Activated CD4-positive, alpha-beta memory T cell treated with anti-CD3 and anti-CD28 coated beads for 36 hours (primary cell): ENCODE results near the gene TDRD5. TPM values are rescaled to one million over a fixed set of nuclear protein-coding genes. Genes with fewer than 3 reads are reported as not detected.

Source experiments
- CTCF ChIA-PET: fragments of 350-600 bp; sonication (Branson Sonifier 250); formaldehyde crosslinking; loops from one replicate; lab custom pipeline; 2021; ENCODE audit warnings: antibody characterized with exemption, inconsistent platforms; lab: Charles Lee
- POLR2A ChIA-PET: fragments of 350-600 bp; sonication (Branson Sonifier 250); formaldehyde crosslinking; loops from one replicate; lab custom pipeline; 2021; ENCODE audit warnings: antibody characterized with exemption; lab: Charles Lee
- DNase-seq: peaks from one replicate; pipeline ENCODE4 v3.0.0-alpha.2; 2020
- H3K27ac Mint-ChIP-seq: one replicate; pipeline ENCODE4 v1.8.0; 2021; ENCODE audit warnings: mixed read lengths
- H3K27me3 Mint-ChIP-seq: one replicate; pipeline ENCODE4 v1.8.0; 2021; ENCODE audit warnings: mixed read lengths
- H3K36me3 Mint-ChIP-seq: one replicate; pipeline ENCODE4 v1.8.0; 2021; ENCODE audit warnings: mixed read lengths
- H3K4me1 Mint-ChIP-seq: one replicate; pipeline ENCODE4 v1.8.0; 2021; ENCODE audit warnings: low read depth, mixed read lengths
- H3K4me3 Mint-ChIP-seq: one replicate; pipeline ENCODE4 v1.8.0; 2021; ENCODE audit warnings: mild to moderate bottlenecking, mixed read lengths
- H3K9me3 Mint-ChIP-seq: one replicate; pipeline ENCODE4 v1.8.0; 2021; ENCODE audit warnings: mixed read lengths
- intact Hi-C: fragments of 100-400 bp; cut with micrococcal nuclease; formaldehyde crosslinking; loops from one replicate; pipeline ENCODE4 v1.15.1; 2023
- total RNA-seq, 2 experiments: library from RNA; stranded (reverse); gene quantifications; one replicate each; pipeline ENCODE4 v1.2.3, GENCODE V29; 2021

The TDRD5 gene, protein sequence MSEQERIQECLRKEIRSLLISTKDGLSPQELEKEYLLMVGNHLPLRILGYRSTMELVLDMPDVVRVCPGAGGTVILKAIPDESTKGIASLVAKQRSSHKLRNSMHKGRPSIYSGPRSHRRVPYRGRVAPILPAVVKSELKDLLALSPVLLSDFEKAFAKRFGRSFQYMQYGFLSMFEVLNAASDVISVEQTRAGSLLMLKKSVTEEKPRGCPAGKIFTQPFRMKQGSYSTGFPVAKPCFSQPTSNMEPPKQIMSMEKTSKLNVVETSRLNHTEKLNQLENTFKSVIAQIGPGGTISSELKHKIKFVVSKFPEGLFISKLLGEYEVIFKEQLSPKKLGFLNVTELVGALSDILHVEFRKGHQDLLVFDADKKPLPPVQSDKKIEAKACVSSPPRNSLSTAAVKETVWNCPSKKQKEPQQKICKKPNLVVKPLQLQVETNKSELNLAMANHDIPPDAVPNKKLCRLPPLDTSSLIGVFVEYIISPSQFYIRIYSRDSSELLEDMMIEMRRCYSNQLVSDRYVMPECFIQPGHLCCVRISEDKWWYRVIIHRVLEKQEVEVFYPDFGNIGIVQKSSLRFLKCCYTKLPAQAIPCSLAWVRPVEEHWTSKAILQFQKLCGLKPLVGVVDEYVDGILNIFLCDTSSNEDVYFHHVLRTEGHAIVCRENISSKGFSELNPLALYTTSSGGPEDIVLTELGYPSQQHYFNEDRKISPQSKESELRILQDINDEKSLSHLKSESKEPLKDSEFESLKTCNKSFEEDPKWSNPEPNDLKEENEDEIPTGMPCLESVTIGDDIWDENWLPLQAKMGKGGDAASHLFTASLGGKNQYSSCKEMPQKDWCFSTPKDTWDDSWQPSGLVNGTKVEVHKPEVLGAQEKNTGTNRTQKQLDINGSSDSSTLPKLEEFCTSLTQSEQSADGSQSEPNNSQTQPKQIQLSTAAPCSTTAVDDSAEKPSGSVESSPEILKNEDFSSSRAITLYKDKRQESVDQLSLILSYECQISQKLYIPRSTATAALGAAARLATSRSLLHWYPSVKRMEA
- total RNA-seq = not detected

DNA sequence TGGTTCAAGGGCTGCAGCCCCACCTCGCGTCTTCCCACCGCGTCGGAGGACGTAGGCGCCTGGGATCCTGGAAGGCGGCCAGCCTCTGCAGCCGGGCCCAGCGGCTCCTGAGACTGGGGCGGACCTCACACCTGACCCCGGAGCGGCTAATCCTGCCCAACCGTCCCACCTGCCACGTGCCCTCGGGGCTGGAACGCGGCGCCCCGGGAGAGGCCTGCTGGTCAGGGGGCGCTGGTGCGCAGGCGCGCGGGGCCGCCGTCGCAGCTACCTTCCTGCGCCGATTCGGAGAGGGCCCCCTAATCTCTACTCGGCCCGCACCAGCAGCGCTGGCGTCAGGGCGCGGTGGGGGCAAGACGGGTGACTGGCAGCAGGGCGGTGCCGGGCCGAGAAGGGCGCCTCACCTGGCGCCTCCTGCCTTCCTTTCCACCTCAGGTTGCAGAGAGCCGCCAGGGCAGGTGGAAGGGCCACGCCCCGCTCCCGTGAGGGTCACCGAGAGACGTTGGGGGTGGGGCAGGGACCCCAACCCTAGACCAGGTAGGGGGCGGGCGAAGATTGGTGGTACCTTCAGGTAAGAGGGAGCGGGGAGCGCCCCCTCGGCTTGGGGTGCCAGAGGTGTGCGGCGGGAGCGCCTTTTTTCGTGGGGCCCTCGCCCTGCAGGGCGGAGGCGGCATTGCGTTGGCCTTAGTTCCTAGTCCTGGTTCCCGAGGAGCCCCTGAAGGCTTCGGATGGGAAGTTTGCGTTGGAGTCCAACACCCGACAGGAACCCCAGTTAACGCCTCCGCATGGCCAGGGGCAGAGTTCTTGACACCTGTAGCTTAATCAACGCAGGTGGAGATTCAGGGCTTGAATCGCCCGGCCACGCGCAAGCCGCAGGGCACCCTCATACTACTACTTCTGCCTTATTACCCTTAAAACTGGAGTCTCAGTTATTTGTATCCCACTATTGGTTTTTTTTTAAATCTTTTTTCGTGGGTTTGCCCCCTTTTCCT lies at the start of gene TDRD5:
Gene TDRD5, plus strand, starts transcription at position 241 of the 989 bp plus-strand sequence. CDS start 784 bp downstream, outside the sequence.
- intact Hi-C loops = loop anchor here (10.0 kb wide), 1 partner anchor 517 kb away; no protein-coding TSS in a partner anchor
- Mint-ChIP-seq H3K27ac (no peak within 1 kb of the TSS), H3K9me3 (no peaks in the 10 kb centered on the region), H3K27me3 (peaks cover 29% of the 10 kb centered on the region), H3K36me3 (no peaks in the 10 kb centered on the region), H3K4me3 (no peak within 1 kb of the TSS), H3K4me1 (no peaks in the 10 kb centered on the region)
- DNase-seq = no peak
- CTCF ChIA-PET = no interaction called here
- POLR2A ChIA-PET = no interaction called here

DNA sequence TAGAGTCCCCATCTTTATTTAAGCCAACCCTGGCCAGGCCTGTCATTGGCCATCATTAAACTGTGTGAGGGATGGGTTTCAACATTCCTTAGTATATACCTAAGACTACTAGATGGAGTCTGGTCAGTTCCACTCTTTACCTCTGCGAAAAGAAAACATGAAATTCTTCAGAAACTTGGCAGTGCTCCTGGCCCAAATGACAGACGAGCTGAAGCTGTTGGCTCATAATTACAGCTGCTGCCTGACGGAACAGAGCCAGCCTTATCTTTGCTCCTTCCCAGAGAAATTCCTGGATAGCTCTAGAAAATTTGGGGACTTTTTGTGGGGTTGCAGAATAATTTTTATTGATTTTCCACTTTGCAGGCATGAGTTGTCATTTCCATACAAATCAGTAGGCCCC lies 46.3 kb upstream of the TDRD5 start:
- Mint-ChIP-seq H3K36me3 (no peaks in the 10 kb centered on the region), H3K27me3 (peaks cover 2% of the 10 kb centered on the region), H3K4me1 (no peaks in the 10 kb centered on the region), H3K27ac (no peak overlapping the region), H3K9me3 (no peaks in the 10 kb centered on the region), H3K4me3 (no peak overlapping the region)
- POLR2A ChIA-PET = no interaction called here
- DNase-seq = no peak
- intact Hi-C loops = no loop called here
- CTCF ChIA-PET = no interaction called here

DNA sequence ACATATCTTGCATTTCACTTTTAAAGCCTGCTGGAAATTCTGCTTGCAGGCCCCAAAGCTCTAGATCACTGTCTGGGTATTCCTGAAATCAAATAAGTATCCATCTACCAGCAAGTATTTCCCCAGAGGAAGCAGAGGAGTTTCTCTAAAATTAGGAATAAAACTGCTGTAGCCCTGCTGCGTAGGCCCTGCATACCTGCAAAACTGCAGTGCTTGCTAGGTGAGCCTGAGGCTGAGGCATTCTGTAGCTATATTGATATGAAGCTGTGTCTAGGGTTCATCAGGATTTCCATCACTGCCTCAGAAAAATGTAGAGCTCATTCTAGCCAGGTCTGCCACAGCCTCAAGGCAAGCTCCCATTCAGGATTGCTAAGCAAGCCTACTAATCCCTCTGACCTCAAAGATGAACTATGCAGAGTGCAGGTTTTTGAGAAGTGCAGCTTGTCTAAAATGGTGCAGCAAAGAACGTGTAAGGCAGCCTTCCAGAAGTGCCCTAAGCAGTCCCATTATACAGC lies 44.6 kb upstream of the TDRD5 start:
- Mint-ChIP-seq H3K27me3 (peaks cover 2% of the 10 kb centered on the region), H3K9me3 (no peaks in the 10 kb centered on the region), H3K36me3 (no peaks in the 10 kb centered on the region), H3K4me1 (no peaks in the 10 kb centered on the region), H3K27ac (no peak overlapping the region), H3K4me3 (no peak overlapping the region)
- no peak for DNase-seq
- ChIA-PET POLR2A (no interaction called here), CTCF (no interaction called here)
- intact Hi-C loops = no loop called here

DNA sequence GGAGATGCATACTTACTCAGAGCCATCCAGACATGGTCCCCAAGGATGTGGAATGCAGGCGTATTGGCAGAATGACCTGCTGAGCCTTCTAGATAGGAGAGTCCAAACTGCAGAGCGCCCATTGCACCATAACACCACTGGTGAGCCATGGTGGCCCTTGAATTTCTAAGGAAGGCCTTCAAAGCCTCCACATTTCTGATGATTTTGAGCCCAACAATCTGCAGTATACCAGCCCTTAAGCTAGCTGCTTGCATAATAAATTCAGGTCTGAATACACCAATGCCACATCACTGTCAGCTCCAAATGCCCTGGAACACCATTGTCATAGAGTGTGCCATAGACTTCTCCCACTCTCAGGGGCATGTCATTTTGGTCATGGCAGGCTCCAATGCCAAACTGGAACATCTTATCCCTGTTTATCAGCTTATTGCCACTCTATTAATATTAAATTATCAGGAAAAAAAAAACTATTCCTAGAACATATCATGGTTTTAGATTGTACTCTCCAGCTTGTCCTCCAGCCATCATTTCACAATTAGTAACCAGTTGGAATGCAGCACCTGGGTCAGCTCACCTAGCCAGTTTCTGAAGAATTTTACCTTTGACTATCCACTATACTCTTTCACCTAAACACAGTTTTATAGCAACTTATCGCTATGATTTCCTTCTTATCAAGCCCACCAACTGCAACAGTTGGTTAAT lies 42.8 kb upstream of the TDRD5 start:
- CTCF ChIA-PET = no interaction called here
- no peaks in the 10 kb centered on the region for H3K27me3 Mint-ChIP-seq
- H3K36me3 Mint-ChIP-seq = no peaks in the 10 kb centered on the region
- H3K9me3 Mint-ChIP-seq = no peaks in the 10 kb centered on the region
- no peak overlapping the region for H3K27ac Mint-ChIP-seq
- DNase-seq = no peak
- intact Hi-C loops = no loop called here
- no peaks in the 10 kb centered on the region for H3K4me1 Mint-ChIP-seq
- POLR2A ChIA-PET = no interaction called here
- H3K4me3 Mint-ChIP-seq = no peak overlapping the region

DNA sequence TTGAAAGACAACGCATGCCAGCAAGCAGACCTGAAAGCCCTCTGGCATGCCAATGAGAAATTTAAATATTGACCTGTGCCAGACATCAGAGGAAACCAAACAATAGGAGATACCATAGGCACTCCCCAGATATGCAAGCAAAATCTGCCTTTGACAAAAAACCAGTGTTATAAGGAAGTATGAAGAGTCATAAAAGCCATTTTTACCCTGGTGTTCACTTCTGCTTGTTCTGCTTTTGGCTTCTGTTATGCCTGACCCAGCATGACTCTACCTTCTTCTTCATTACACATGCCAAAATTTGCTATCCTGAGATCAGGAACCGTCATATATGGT lies 42.3 kb upstream of the TDRD5 start:
- no peak for DNase-seq
- Mint-ChIP-seq H3K4me1 (no peaks in the 10 kb centered on the region), H3K9me3 (no peaks in the 10 kb centered on the region), H3K27me3 (no peaks in the 10 kb centered on the region), H3K27ac (no peak overlapping the region), H3K36me3 (no peaks in the 10 kb centered on the region), H3K4me3 (no peak overlapping the region)
- intact Hi-C loops = no loop called here
- POLR2A ChIA-PET = no interaction called here
- CTCF ChIA-PET = no interaction called here

DNA sequence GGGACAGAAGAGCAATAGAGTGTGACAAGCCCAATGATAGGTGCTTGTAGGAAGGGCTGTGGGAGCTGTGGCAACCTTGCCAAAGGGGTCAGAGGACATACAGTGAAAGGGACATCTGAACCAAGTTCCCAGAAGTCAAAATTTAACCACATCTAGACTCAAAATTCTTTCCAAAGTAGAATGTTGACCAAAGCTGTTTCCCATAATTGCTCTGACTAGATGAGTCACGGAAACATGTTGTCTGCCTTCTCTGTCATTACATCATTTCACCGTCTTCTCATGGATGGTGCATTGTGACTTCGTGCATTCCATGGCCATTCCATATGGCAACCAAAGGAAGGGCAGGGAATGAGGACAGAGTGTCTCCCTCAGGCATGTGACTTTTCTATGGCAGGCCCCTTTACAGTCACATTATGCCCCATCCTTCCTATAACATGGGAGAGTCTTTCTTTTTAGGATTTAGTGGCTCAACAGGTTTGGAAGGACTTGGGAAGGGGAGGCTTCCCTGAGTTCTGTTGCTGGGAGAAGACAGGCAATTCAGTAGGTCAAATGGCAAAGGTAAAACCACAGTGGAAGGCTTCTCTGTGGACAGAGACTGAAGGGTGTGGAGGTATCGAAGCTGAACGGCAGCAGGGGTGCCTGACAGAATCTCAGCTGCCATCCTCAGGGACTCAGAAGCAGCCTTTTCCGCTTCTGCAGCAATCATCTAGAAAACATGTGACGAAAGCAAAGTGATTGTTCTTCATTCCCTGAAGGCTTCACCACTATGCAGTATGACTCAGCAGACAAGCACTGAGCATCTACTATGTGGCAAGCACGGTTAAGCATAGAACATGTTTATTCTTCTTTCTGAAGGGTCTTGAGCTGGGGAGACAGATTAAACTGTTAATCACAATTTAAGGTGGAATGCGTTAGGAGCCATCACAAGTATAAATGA lies 40.6 kb upstream of the TDRD5 start:
- ChIA-PET POLR2A (no interaction called here), CTCF (no interaction called here)
- H3K9me3 Mint-ChIP-seq = no peaks in the 10 kb centered on the region

DNA sequence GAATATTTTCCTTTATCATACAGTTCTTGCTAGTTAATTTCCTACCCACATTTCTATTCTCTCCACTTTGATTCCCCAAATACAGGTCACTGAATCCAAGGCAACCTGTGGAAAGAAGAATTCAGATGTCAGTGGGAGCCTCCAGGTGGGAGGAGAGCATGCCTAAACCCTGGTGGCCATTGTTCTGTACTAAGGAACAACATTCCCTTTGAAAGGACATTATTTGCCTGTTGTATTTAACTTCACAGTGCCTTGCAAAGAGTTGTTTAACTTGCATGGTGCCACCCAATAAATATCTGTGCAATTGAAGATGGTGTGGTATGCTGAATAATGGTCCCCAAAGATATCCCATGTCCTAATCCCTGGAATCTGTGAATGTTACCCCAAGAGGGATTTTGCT lies 37.2 kb upstream of the TDRD5 start:
- Mint-ChIP-seq H3K27me3 (no peaks in the 10 kb centered on the region), H3K36me3 (no peaks in the 10 kb centered on the region), H3K27ac (no peak overlapping the region), H3K4me1 (no peaks in the 10 kb centered on the region), H3K4me3 (no peak overlapping the region), H3K9me3 (no peaks in the 10 kb centered on the region)
- DNase-seq = no peak
- CTCF ChIA-PET = no interaction called here
- intact Hi-C loops = no loop called here
- POLR2A ChIA-PET = no interaction called here

More for the DNA sequence above, 40.6 kb upstream of the TDRD5 start:
- DNase-seq = no peak
- H3K27me3 Mint-ChIP-seq = no peaks in the 10 kb centered on the region
- H3K4me3 Mint-ChIP-seq = no peak overlapping the region
- no peak overlapping the region for H3K27ac Mint-ChIP-seq
- H3K4me1 Mint-ChIP-seq = no peaks in the 10 kb centered on the region
- no peaks in the 10 kb centered on the region for H3K36me3 Mint-ChIP-seq
- intact Hi-C loops = no loop called here

DNA sequence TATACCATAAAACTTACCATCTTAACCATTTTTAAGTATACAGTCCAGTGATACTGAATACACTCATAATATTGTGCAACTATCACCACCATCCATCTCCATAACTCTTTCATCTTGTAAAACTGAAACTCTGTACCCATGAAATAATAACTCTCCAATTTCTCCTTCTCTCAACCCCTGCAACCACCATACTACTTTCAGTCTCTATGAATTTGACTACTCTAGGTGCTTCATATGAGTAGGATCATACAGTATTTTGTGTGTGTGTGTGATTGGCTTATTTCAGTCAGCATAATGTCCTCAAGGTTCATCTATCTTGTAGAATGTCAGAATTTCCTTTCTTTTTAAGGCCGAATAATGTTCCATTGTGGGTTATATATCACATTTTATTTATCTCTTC lies 33.6 kb upstream of the TDRD5 start:
- ChIA-PET POLR2A (no interaction called here), CTCF (no interaction called here)
- no peaks in the 10 kb centered on the region for H3K36me3 Mint-ChIP-seq
- intact Hi-C loops = no loop called here
- H3K4me1 Mint-ChIP-seq = no peaks in the 10 kb centered on the region
- DNase-seq = no peak
- no peaks in the 10 kb centered on the region for H3K9me3 Mint-ChIP-seq
- no peak overlapping the region for H3K27ac Mint-ChIP-seq
- H3K27me3 Mint-ChIP-seq = no peaks in the 10 kb centered on the region
- H3K4me3 Mint-ChIP-seq = no peak overlapping the region

DNA sequence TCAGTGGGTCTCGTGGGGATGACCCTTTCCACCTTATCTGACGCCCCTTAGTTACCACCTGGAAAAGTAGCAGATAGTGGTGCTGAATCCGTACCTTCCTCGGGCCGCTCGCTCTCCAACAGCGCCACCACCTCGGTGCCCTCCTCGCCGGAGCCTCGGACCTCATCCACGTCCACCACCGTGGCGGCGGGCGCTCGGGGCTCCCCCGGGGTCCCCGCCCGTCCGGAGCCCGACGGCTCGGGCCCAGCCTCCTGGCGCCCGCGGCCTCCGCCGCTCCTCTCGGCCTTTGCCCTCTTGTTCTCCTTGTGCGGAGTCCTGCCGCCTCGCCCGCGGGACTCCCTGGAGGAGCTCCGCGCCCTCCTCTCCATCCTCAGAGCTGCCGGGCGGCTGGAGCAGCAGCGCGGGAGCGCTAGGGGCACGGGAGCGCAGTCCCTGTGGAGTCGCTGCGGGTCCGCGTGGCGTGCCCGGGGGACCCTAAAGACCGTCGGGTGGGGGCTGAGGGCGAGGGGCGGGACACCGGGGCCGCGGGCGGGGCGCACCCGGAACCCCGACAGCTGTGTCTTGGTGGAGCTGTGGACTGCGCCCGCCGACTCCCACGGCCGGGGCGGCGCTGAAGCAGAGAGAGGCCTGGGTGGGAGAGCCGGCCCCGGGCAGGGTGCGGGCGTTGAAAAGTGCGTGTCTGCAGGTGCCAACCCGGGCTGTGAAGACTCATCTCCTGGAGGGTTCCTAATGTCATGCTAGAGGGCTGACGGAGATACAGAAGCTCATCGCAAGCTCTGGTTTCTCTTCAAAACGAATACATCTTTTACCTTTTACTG lies 15.9 kb upstream of the TDRD5 start, which contains the start of gene NPHS2:
Gene NPHS2, minus strand, starts transcription at position 452 of the 818 bp plus-strand sequence. Its CDS starts 84 bp downstream, at position 368.
- CTCF ChIA-PET = no interaction called here
- Mint-ChIP-seq H3K27ac (no peak within 1 kb of the TSS), H3K27me3 (peaks cover 32% of the 10 kb centered on the region), H3K4me1 (peaks cover 3% of the 10 kb centered on the region), H3K9me3 (no peaks in the 10 kb centered on the region), H3K4me3 (no peak within 1 kb of the TSS), H3K36me3 (no peaks in the 10 kb centered on the region)
- DNase-seq = no peak
- intact Hi-C loops = no loop called here
- POLR2A ChIA-PET = no interaction called here

DNA sequence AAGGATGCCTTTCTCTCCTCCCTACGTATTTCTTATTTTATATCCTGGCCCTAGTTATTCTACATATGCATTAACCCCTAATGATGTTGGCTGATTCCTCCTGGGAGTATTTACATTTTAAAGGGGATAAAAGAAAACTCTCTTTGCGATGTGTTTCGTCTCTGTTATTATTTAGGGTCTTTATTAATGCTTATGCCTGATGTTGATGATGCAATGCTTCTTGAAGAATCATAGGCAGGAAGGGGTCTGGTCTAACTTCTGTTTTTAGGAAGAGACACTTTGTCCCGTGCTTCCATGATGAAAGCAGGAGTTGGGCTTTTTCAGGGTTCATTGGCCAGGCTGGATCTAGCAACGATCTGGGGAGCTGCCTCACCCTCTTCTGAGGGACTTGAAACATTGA lies 15.1 kb upstream of the TDRD5 start:
- DNase-seq = no peak
- no peak overlapping the region for H3K27ac Mint-ChIP-seq
- H3K4me3 Mint-ChIP-seq = no peak overlapping the region
- H3K4me1 Mint-ChIP-seq = peaks cover 3% of the 10 kb centered on the region
- peaks cover 32% of the 10 kb centered on the region for H3K27me3 Mint-ChIP-seq
- CTCF ChIA-PET = no interaction called here
- H3K36me3 Mint-ChIP-seq = no peaks in the 10 kb centered on the region
- POLR2A ChIA-PET = no interaction called here
- no peaks in the 10 kb centered on the region for H3K9me3 Mint-ChIP-seq
- intact Hi-C loops = no loop called here
